Esophagus squamous epithelium (tissue), 5 donors: ENCODE measurements around the gene MYH7B. TPM values are rescaled to one million over a fixed set of nuclear protein-coding genes. Genes with fewer than 3 reads are reported as not detected.

ENCODE experiments used
- DNase-seq: peaks from one replicate; lab custom pipeline; 2025; lab: John Stamatoyannopoulos, UW
- H3K27ac ChIP-seq, 4 donors: fragments of 200-600 bp; sonication (generic); one replicate each; pipeline ENCODE4 v1.5.1; 2016 to 2019; ENCODE audit warnings: mild to moderate bottlenecking in 1 of 4
- H3K27me3 ChIP-seq, 4 donors: fragments of 200-600 bp; sonication (generic); 1 replicate in 3 of 4; 2 replicates in 1 of 4; pipeline versions ENCODE4 v1.5.1 to v1.6.0; 2017 to 2021; ENCODE audit warnings: antibody characterized with exemption in 1 of 4
- H3K36me3 ChIP-seq, 3 donors: fragments of 200-600 bp; sonication (generic); one replicate each; pipeline ENCODE4 v1.5.1; 2016 to 2019
- H3K4me1 ChIP-seq, 3 donors: fragments of 200-600 bp; sonication (generic); one replicate each; pipeline ENCODE4 v1.5.1; 2017 to 2019
- H3K4me3 ChIP-seq, 4 donors: fragments of 200-600 bp; sonication (generic); 1 replicate in 3 of 4; 2 replicates in 1 of 4; pipeline ENCODE4 v1.5.1; 2016 to 2019; ENCODE audit warnings: mild to moderate bottlenecking in 2 of 4, moderate library complexity in 1 of 4
- H3K9me3 ChIP-seq, 3 donors: fragments of 200-600 bp; sonication (generic); one replicate each; pipeline ENCODE4 v1.5.1; 2016 to 2019
- POLR2A ChIP-seq, 4 donors: fragments of 450-650 bp; IDR thresholded peaks; one replicate each; pipeline ENCODE4 v1.6.1; 2017; ENCODE audit warnings: antibody characterized with exemption in 4 of 4, mild to moderate bottlenecking in 4 of 4, moderate library complexity in 3 of 4
- WGBS, 2 donors: methylation state at CpG; one replicate each; pipeline ENCODE4 v1.1.5; 2018; 5-methylcytosine and 5-hydroxymethylcytosine counted together
- intact Hi-C: fragments of 100-400 bp; cut with DNase I; formaldehyde crosslinking; loops from one replicate; pipeline ENCODE4 v1.15.0; 2022
- total RNA-seq, 4 donors: library from RNA; depleted of rRNA; stranded (reverse); fragments of >200 nt; gene quantifications; one replicate each; pipeline ENCODE4 v1.1.0, GENCODE V29; 2016
- TF ChIP-seq, protein P1 (sequence below), 6 experiments: fragments of 450-650 bp in 4 of 6; fragments of 200-600 bp in 2 of 6; sonication (generic) in 2 of 6; IDR thresholded peaks; one replicate each; pipeline ENCODE4 v1.5.1; 2016 to 2019; ENCODE audit warnings: antibody characterized with exemption in 6 of 6, mild to moderate bottlenecking in 4 of 6, moderate library complexity in 4 of 6
- donor health status: DM: yes; HTN: yes; CAD: no.

Gene MYH7B
- total RNA-seq, 4 donors from 2014 or later, result 0.19 TPM; not detected in 3

GRCh38 chr20:34997774-34998173 lies 42.1 kb downstream of the MYH7B start:
- WGBS, 2 donors, result 87 to 94% methylated on average over 2 of the region's 2 CpGs
- intact Hi-C loops, result no loop called here

DNA sequence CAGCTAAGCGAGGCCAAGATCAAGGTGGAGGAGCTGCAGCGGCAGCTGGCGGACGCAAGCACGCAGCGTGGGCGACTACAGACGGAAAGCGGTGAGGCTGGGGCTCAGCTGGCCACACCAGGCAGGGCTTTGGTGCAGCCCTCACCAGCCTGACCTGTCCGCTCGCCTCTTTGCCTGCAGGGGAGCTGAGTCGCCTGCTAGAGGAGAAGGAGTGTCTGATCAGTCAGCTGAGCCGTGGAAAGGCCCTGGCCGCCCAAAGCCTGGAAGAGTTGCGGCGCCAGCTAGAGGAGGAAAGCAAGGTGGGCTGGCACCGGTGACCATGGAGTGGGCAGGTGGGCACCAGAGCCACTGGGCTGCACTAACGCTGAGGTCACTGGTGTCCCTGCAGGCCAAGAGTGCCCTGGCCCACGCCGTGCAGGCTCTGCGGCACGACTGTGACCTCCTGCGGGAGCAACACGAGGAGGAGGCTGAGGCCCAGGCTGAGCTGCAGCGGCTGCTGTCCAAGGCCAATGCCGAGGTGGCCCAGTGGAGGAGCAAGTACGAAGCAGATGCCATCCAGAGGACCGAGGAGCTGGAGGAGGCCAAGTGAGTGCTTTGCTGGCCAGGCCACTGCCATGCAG lies 42.8 kb downstream of the MYH7B start:
- no peak for DNase-seq
- intact Hi-C loops, result no loop called here
- Histone ChIP-seq H3K36me3 (peaks cover 37 to 97% (median 51%) of the 10 kb centered on the region in 3 donors), H3K4me3 (no peak overlapping the region), H3K27me3 (no peaks in the 10 kb centered on the region), H3K4me1 (peaks cover 0 to 11% (median 0%) of the 10 kb centered on the region in 3 donors), H3K9me3 (no peaks in the 10 kb centered on the region), H3K27ac (no peak overlapping the region)
- WGBS, 2 donors, result 90 to 94% methylated on average over 8 to 14 of the region's 28 CpGs
- TF ChIP-seq, protein P1, sequence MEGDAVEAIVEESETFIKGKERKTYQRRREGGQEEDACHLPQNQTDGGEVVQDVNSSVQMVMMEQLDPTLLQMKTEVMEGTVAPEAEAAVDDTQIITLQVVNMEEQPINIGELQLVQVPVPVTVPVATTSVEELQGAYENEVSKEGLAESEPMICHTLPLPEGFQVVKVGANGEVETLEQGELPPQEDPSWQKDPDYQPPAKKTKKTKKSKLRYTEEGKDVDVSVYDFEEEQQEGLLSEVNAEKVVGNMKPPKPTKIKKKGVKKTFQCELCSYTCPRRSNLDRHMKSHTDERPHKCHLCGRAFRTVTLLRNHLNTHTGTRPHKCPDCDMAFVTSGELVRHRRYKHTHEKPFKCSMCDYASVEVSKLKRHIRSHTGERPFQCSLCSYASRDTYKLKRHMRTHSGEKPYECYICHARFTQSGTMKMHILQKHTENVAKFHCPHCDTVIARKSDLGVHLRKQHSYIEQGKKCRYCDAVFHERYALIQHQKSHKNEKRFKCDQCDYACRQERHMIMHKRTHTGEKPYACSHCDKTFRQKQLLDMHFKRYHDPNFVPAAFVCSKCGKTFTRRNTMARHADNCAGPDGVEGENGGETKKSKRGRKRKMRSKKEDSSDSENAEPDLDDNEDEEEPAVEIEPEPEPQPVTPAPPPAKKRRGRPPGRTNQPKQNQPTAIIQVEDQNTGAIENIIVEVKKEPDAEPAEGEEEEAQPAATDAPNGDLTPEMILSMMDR (IDR thresholded peaks at IDR 0.05), result no peak
- no peak for TF ChIP-seq POLR2A (IDR thresholded peaks at IDR 0.05)

More at GRCh38 chr20:34997774-34998173, 42.1 kb downstream of the MYH7B start:
- H3K36me3 ChIP-seq, result peaks cover 31 to 97% (median 44%) of the 10 kb centered on the region in 3 donors
- H3K4me3 ChIP-seq, result no peak overlapping the region
- no peak overlapping the region for H3K27ac ChIP-seq
- H3K27me3 ChIP-seq, result no peaks in the 10 kb centered on the region
- no peak for DNase-seq
- no peak for TF ChIP-seq POLR2A (IDR thresholded peaks at IDR 0.05)
- TF ChIP-seq, protein P1 (IDR thresholded peaks at IDR 0.05), result no peak
- peaks cover 0 to 11% (median 0%) of the 10 kb centered on the region in 3 donors for H3K4me1 ChIP-seq
- no peaks in the 10 kb centered on the region for H3K9me3 ChIP-seq

GRCh38 chr20:34999021-34999451 lies 43.4 kb downstream of the MYH7B start:
- 83 to 87% methylated on average over 3 to 24 of the region's 25 CpGs for WGBS, 2 donors
- TF ChIP-seq POLR2A (IDR thresholded peaks at IDR 0.05), result no peak
- TF ChIP-seq, protein P1 (IDR thresholded peaks at IDR 0.05), result no peak
- peaks cover 43 to 97% (median 57%) of the 10 kb centered on the region in 3 donors for H3K36me3 ChIP-seq
- intact Hi-C loops, result no loop called here
- no peaks in the 10 kb centered on the region for H3K27me3 ChIP-seq
- H3K4me3 ChIP-seq, result no peak overlapping the region
- DNase-seq, result no peak
- no peak overlapping the region for H3K27ac ChIP-seq
- H3K4me1 ChIP-seq, result peaks cover 0 to 11% (median 0%) of the 10 kb centered on the region in 3 donors
- no peaks in the 10 kb centered on the region for H3K9me3 ChIP-seq

DNA sequence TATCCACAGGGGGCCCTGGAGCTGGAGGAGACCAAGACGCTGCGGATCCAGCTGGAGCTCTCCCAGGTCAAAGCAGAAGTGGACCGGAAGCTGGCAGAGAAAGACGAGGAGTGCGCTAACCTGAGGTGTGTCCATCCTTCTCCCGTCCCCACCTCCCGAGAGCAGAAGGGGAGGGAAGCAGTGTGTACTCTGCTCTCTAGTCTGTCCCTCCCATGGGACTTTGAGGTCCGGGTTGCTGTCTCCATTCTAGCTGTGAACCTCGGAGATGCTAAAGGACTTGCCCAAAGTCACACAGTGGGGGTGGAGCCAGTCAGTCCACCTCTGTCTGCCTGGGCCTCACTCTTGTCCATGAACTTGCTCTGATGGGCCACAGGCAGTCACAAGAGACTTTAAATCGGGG lies 44.1 kb downstream of the MYH7B start:
- Histone ChIP-seq H3K4me1 (peaks cover 0 to 11% (median 0%) of the 10 kb centered on the region in 3 donors), H3K27ac (no peak overlapping the region), H3K36me3 (peaks cover 51 to 97% (median 64%) of the 10 kb centered on the region in 3 donors), H3K4me3 (no peak overlapping the region), H3K9me3 (no peaks in the 10 kb centered on the region), H3K27me3 (no peaks in the 10 kb centered on the region)
- no peak for DNase-seq
- TF ChIP-seq POLR2A (IDR thresholded peaks at IDR 0.05), result no peak
- TF ChIP-seq, protein P1 (IDR thresholded peaks at IDR 0.05), result no peak
- 68 to 82% methylated on average over 2 to 9 of the region's 10 CpGs for WGBS, 2 donors
- intact Hi-C loops, result no loop called here

- no peak for DNase-seq
- Histone ChIP-seq H3K9me3 (no peaks in the 10 kb centered on the region), H3K4me1 (peaks cover 0 to 11% (median 0%) of the 10 kb centered on the region in 3 donors), H3K27ac (no peak overlapping the region), H3K36me3 (peaks cover 51 to 97% (median 63%) of the 10 kb centered on the region in 3 donors), H3K27me3 (no peaks in the 10 kb centered on the region), H3K4me3 (no peak overlapping the region)
- intact Hi-C loops, result no loop called here
- TF ChIP-seq, protein P1 (IDR thresholded peaks at IDR 0.05), result no peak
- no peak for TF ChIP-seq POLR2A (IDR thresholded peaks at IDR 0.05)
- WGBS, 2 donors, result 80% methylated on average over 16 of the region's 28 CpGs; no CpG with 5 or more reads in 1 of the 2 donors
These were observed 44.7 kb downstream of the MYH7B start for GRCh38 chr20:35000311-35000921.
